ENCODE measurements around the gene ERC2. TPM values are rescaled to one million over a fixed set of nuclear protein-coding genes. Genes with fewer than 3 reads are reported as not detected.

ERC2 gene
- total RNA-seq, 6 donors from 2014 or later, result 0.67 to 14.7 (median 1.3) TPM

GRCh38 chr3:55647063-55647462 is 821.2 kb downstream of the ERC2 start:
- DNase-seq, result no peak
- TF ChIP-seq POLR2A (IDR thresholded peaks at IDR 0.05) (no peak), CTCF (IDR thresholded peaks at IDR 0.05) (no peak), EP300 (IDR thresholded peaks at IDR 0.05) (no peak), POLR2AphosphoS5 (IDR thresholded peaks at IDR 0.05) (no peak)

DNA sequence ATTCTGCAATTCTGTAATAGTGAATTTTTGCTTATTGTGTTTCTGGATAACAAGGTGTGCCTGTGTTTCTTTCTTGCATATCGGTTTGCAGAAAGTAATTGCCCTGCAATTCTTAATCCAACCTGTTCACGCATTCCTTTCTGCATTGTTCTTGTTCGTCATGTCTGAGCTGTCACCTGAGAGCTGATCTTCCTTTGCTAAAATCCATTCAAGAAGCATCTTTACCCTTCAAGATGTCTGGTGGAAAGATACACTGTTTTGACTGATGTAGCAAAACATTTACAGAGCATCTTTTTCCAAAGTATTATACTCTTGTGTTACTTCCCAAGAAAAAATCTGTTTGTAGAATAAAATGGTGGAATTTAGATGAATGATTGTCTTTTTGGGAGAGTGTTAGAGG is 822.1 kb downstream of the ERC2 start:
- H3K27ac ChIP-seq, result no peak overlapping the region
- no peak for DNase-seq
- no peaks in the 10 kb centered on the region for H3K27me3 ChIP-seq
- H3K4me1 ChIP-seq, result no peaks in the 10 kb centered on the region
- H3K9me3 ChIP-seq, result no peaks in the 10 kb centered on the region
- no peak for ATAC-seq (ENCODE audit: low FRiP score in 2 of 2)
- H3K4me3 ChIP-seq, result no peak overlapping the region
- TF ChIP-seq POLR2A (IDR thresholded peaks at IDR 0.05), result no peak
- no peak for TF ChIP-seq POLR2AphosphoS5 (IDR thresholded peaks at IDR 0.05)
- 92 to 94% methylated on average over 3 of the region's 3 CpGs for WGBS, 2 donors
- H3K36me3 ChIP-seq, result no peaks in the 10 kb centered on the region

More at GRCh38 chr3:55647063-55647462, 821.2 kb downstream of the ERC2 start:
- WGBS, 2 donors, result 71 to 79% methylated on average over 10 of the region's 10 CpGs
- no peak overlapping the region for H3K4me3 ChIP-seq
- H3K27me3 ChIP-seq, result no peaks in the 10 kb centered on the region
- no peaks in the 10 kb centered on the region for H3K9me3 ChIP-seq
- no peaks in the 10 kb centered on the region for H3K4me1 ChIP-seq
- ATAC-seq (ENCODE audit: low FRiP score in 2 of 2), result no peak
- no peak overlapping the region for H3K27ac ChIP-seq
- H3K36me3 ChIP-seq, result no peaks in the 10 kb centered on the region

DNA sequence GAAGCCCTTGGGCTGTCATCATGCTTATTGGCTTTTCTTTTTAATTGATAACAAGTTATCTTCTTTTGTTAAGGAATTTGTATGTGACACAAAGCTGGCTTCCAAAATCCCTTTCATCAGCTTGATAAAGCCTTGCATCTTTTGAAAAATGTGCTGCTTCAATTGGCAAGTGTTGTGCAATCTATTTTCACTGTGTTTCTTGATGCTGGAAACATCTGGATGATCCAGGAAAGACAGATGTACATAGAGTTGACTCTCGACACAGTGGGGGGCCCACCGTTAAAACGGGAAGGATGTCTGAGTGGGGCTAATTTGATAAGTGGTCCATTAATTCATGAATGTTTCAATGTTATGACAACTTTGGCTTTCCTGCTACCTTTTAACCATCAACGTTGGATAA is 822.8 kb downstream of the ERC2 start:
- Histone ChIP-seq H3K4me3 (no peak overlapping the region), H3K36me3 (no peaks in the 10 kb centered on the region), H3K27me3 (no peaks in the 10 kb centered on the region), H3K27ac (no peak overlapping the region), H3K9me3 (no peaks in the 10 kb centered on the region), H3K4me1 (no peaks in the 10 kb centered on the region)
- 35 to 37% methylated on average over 4 of the region's 4 CpGs for WGBS, 2 donors
- DNase-seq (no peak), ATAC-seq (ENCODE audit: low FRiP score in 2 of 2) (no peak)
- no peak for TF ChIP-seq EP300 (IDR thresholded peaks at IDR 0.05)
- TF ChIP-seq POLR2A (IDR thresholded peaks at IDR 0.05), result no peak
- no peak for TF ChIP-seq POLR2AphosphoS5 (IDR thresholded peaks at IDR 0.05)
- TF ChIP-seq CTCF (IDR thresholded peaks at IDR 0.05), result no peak

- 85 to 86% methylated on average over 2 of the region's 2 CpGs for WGBS, 2 donors
- no peaks in the 10 kb centered on the region for H3K9me3 ChIP-seq
- H3K27me3 ChIP-seq, result no peaks in the 10 kb centered on the region
- H3K36me3 ChIP-seq, result no peaks in the 10 kb centered on the region
- H3K4me3 ChIP-seq, result no peak overlapping the region
- TF ChIP-seq POLR2AphosphoS5 (IDR thresholded peaks at IDR 0.05), result no peak
- TF ChIP-seq POLR2A (IDR thresholded peaks at IDR 0.05), result no peak
- no peak for TF ChIP-seq CTCF (IDR thresholded peaks at IDR 0.05)
- TF ChIP-seq EP300 (IDR thresholded peaks at IDR 0.05), result no peak
- ATAC-seq (ENCODE audit: low FRiP score in 2 of 2) (no peak), DNase-seq (no peak)
- H3K27ac ChIP-seq, result no peak overlapping the region
- no peaks in the 10 kb centered on the region for H3K4me1 ChIP-seq
Measured at GRCh38 chr3:55643283-55643682, 825.0 kb downstream of the ERC2 start.

DNA sequence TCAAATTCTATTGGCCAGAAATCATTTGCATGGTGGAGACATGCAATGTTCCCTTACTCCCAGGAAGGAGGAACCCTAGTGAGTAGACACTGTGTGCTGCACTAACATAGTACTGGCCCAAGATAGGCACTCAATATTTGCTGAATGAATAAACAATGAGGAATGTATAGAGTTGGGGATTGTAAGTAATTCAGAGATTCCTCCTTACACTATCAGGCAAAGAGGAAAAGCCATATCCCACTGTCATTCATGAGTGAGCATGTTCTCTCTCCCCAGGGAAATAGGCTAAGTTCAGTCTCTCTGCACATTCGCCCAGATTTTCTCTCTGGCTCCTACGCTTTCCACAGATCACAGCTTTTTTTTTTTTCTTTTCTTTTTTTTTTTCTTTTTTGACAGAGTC is 826.3 kb downstream of the ERC2 start:
- TF ChIP-seq EP300 (IDR thresholded peaks at IDR 0.05), result no peak
- TF ChIP-seq POLR2AphosphoS5 (IDR thresholded peaks at IDR 0.05), result no peak
- no peak for TF ChIP-seq CTCF (IDR thresholded peaks at IDR 0.05)
- TF ChIP-seq POLR2A (IDR thresholded peaks at IDR 0.05), result no peak
- Histone ChIP-seq H3K9me3 (no peaks in the 10 kb centered on the region), H3K27me3 (no peaks in the 10 kb centered on the region), H3K27ac (no peak overlapping the region), H3K4me1 (no peaks in the 10 kb centered on the region), H3K36me3 (no peaks in the 10 kb centered on the region), H3K4me3 (no peak overlapping the region)
- WGBS, 2 donors, result 82 to 88% methylated on average over 2 of the region's 2 CpGs
- no peak for DNase-seq
- ATAC-seq (ENCODE audit: low FRiP score in 2 of 2), result no peak

All from upper lobe of left lung (tissue), 6 donors.